ENCODE results near the gene HEPHL1.

HEPHL1 gene

DNA sequence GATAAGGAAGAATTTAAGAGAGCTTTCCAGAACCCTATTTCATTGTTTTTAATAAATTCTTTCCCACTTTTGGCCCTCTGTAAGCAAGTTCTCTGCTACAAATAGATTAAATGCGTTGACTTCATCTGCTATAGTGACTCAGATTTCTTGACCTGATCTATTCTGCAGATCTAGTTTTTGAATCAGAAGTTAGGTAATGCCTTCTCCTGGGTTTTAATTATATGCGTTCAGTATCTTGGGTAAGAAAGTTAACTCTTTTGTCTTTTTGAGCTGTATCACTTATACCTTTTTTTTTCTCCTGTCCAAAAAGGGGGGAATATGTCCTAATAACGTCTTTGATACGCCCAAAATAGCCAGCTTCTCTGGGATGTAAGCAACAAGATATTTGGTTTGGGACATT, 2.4 kb upstream of the HEPHL1 start:
- no peak for DNase-seq (ENCODE audit: low spot score)

DNA sequence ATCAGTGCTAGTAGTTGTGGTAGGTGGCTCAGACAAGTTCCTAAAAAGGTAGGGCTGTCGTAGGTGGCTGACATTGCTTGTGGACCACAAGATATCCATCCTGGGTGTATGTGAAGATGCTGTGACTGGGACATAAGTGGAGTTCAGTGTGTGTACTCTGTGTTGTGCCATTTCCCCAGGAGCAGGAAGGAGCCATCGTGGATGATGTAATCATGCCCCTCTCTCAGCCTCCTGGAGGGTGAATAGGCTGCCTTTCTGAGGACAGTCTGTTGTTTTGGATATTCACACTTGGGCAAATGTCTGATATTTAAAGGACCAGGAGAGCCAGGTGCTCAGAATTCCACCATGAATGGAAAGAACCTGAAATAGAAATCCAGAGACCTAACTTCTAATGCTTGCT, 2.7 kb downstream of the HEPHL1 start:
- DNase-seq (ENCODE audit: low spot score) = no peak

DNA sequence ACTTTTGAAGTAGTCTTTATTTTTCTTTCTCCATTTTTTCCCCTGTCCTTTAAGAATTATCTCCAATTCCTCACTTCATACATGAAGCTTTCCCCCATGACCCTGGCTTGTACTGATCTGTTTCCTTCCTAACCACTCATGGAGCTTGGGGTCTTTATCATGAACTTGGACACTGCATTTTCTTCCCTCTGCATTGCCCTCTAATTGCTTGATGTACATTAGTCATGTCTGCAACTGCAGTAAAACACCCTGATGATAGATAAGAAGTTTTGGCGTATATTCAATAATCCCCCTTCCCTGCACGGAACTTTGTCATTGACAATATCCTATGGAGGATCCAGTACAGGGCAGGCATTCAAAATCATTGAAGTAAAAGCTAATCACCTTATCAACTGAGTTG, 3.4 kb downstream of the HEPHL1 start:
- no peak for DNase-seq (ENCODE audit: low spot score)

DNA sequence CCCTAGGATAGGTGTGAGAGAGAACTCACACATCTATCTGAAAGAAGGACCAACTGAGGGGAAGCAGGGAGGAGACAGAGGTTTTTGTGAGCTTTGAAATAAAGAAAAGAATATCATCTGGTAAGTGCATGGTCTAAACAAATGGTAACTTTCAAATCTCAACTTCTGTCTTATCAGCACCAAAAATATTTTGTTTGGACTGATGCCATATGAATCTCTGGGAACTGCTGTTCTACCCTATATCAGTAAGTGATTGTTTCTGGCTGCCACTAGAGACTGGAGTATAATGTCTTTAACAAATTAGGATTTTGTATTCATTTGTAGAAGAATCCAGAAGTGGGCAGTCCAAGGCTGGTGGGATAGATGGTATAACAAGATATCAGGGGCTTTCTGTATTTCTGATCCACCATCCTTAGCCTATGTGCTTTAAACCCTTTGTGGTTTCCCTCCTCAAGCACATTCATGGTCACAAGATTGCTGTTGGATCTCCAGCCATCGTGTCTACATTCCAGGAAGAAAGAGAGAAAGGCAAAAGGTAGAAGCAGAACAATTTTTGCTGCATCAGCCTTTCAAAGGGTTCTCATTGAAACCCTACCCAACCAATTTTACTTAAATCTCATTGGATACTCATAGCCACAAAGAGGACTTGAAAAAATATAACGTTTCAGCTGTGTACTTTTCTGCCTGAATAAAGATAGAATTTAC, 4.7 kb downstream of the HEPHL1 start:
- no peak for DNase-seq (ENCODE audit: low spot score)

DNA sequence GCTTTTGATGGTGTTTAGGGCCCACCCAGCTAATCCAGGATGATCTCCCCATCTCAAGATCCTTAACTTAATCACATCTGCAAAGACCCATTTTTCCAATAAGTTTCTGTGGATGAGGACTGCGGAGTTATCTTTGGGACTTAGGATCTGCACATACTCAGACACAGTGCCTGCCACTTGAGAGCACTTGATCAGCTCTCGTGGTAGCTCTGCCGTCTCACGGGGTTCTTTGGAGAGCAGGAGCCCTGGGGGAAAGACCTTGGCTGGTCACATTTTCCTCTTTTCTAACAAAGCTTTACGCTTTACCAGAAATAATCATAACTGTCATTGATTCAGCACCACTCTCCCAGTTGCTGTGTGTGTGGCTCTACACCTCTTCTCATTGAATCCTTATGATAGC, 6.1 kb downstream of the HEPHL1 start:
- DNase-seq (ENCODE audit: low spot score) = no peak

DNA sequence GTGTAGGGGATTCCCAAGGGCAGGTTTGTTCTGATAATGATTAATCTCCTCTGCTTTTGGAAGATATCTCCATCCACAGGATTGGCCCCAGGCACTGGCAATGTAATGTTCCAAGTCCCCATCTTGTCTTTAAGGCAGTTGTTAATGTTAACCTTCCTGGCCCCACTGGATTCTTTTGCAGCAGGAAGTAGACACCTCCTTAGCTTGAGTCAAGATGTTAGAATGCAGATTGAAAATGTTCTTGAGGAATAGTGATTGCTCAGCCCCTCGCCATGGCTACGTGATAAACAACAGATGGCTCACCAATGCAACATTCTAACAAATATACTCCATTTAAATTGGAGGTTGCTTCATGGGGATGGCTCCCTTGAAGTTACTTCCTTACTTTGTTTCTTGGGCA, 7.3 kb downstream of the HEPHL1 start:
- DNase-seq (ENCODE audit: low spot score) = peak; percentile 12

DNA sequence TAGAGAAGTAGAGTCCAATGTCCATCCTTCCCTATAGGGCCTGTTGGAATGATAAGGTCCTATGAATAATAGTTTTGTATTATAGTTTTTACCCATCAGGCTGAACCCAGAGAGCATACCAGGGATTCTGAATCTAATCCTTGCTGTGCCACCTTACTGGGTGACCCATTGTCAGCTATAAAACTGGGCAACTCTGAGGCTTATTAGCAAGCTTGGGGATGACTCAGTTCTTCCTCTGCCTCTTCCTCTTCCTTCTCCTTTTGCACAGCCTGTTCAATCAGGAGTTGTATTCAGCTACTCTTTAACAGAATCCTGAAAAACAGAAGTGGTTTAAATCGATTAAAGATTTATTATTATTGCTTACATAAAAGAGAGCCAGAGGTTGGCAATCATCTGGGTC, 8.9 kb downstream of the HEPHL1 start:
- DNase-seq (ENCODE audit: low spot score) = no peak

DNA sequence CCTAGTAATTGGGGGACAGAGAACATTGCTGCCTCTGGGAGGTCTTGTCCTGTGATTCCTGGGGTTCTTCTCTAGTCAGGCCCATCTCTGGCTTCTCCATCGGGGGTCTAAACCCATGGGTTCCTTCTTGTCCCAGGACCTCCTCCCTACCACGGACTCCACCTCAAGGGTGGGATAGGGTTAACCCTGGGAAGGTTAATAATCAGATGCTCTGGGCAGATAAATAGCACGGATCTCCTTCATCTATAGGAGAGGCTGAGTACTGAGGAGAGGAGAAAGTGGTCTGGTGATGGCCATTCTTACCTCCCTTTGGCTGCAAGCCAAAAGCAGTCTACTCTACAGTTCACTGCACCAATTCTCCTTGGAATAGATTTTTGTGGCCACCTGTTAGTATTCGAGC, 10.5 kb downstream of the HEPHL1 start:
- no peak for DNase-seq (ENCODE audit: low spot score)

DNA sequence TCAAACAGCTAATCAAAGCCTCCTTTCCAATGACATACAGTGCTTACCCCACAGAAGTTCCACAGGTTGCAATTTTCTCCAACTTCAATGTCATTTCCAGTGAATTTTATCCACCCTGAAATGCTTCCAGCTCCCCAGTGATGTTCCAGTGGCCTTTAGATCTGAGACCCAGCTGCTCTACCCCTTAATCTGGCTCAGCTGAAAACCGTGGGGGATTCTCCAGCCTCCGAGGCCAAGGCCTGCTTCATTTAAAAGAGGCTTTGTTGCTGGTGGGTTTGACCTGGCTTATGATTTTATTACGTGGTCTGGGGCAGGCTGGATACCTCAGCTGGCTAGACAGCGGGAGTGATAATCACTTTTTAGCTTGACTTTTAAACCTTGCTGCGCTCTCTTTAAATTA, 10.9 kb downstream of the HEPHL1 start:
- DNase-seq (ENCODE audit: low spot score) = no peak

DNA sequence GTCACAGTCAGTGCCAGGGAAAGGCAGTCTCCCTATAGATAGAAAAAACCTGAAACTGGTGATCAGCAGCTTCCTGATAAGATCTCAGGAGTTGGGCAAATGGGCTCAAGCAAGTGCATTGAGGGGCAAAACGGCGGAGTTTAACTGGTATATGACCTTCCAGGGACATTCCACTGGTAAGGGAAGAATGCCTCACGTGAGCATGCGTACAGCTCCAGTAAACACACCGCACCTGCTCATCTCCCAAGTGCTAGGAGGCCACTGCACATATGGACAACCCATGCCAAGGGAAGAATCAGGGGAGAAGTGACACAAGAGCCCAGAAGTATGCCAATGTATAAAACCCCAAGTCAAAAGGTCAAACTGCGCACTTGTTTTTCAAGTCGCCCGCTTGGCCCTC, 11.6 kb downstream of the HEPHL1 start:
- no peak for DNase-seq (ENCODE audit: low spot score)

DNA sequence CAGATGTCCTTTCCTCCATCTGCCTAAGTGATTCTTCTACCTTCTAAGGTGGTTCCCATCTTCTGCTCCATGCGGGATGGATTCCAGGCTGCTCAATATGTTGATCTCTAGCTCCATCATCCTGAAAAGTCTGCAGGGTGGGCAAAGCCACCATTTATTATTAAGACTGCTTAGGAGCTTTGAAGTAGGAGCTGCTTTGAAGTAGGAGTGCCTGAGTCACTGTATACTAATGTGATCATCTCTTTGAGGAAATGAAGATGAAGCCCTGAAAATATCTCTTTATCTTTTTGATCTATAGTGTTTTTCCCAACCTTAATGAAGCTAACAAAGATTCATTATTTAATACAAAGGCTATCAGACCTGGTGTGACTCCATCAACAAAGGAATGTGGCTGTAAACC, 13.1 kb downstream of the HEPHL1 start:
- no peak for DNase-seq (ENCODE audit: low spot score)

DNA sequence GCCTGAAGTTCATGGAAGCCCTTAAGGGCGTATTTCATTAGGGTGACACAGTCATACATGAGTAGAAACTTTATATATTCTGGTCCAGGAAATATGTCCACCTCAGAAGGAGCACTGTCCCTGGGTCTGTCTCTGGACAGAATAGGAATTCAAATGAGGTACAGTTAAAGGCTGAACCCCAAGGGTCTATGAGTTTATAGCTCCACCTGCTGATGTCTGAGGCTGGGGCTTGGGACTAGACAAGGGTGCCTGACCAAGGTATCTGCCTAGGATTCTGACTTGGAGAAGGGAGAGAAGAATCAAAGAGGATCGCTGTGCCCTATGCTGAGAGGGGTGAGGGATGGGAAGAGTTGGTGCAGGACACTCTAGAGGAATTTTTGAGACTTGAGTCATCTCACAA, 14.9 kb downstream of the HEPHL1 start:
- no peak for DNase-seq (ENCODE audit: low spot score)

DNA sequence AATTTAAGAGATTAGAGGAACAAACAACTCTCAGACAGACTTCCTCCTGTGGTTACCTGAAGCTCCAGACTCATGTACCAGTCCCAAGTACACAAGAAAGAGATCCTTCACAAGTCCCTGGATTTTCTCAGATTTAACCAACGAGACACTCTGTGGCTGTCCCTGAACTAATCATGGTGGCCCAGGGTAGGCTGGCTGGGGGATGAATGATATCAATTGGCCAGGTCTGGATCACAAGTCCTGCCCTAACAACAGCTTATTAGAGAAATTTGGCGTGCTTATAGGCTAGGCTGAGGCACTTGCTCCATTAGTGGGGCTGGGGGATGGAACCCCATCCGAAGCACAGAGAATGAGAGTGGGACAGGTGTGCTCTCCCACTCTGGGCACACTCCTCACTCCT, 22.1 kb downstream of the HEPHL1 start:
- no peak for DNase-seq (ENCODE audit: low spot score)

DNA sequence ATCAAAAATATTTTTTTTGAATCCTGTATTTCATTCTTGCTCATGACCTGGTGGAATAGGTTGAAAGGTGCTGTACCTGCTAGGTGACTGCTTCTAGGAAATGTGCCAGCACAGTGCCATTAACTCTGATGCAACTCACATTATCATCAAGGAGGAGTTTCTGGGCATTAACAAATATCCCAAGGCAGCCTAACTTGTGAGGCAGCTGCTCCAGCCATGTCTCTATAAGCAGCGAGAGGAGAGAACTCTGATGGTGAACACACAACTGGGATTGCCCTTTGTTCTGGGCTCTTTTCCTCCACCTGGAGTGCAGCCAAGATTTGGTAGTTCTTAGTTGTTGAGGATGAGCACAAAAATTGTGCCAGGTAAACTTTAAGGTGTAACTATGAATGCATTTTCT, 25.6 kb downstream of the HEPHL1 start:
- DNase-seq (ENCODE audit: low spot score) = no peak

DNA sequence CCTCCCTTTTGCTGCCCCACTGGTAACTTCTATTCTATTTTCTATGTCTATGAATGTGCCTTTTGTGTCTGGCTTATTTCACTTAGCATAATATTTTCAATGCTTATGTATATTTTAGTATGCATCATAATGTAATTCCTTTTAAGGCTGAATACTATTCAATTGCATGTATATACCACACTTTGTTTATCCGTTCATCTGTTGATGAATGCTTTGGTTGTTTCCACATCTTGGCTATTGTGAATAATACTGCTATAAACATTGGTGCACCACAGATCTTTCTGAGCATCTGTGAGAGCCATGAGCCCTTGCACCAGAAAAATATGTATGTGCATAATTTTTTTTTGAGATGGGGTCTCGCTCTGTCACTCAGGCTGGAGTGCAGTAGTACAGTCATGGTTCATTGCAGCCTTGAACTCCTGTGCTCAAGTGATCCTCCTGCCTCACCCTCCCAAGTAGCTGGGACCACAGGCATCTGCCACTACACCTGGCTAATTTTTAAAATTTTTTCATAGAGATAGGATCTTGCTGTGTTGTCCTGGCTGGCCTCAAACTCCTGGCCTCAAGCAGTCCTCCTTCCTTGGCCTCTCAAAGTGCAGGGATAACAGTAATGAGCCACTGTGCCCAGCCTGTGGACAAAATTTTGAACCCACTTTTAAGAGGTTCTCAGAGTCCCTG, 27.0 kb downstream of the HEPHL1 start:
- no peak for DNase-seq (ENCODE audit: low spot score)

DNA sequence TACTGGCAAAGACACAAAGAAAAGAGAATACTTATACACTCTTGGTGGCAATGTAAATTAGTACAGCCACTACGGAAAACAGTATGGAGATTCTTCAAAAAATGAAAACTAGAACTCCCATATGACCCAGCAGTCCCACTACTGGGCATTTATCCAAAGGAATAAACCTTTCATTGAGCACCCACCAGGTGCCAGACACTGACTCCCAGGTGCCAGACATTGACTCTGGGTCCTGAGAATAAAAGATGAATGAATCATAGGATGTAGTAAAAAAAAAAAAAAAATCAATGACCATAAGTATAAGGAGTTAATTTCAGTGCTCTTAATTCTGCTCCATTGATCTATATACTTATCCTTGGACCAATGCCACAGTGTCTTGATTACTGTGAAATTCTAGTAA, 28.2 kb downstream of the HEPHL1 start:
- DNase-seq (ENCODE audit: low spot score) = no peak

DNA sequence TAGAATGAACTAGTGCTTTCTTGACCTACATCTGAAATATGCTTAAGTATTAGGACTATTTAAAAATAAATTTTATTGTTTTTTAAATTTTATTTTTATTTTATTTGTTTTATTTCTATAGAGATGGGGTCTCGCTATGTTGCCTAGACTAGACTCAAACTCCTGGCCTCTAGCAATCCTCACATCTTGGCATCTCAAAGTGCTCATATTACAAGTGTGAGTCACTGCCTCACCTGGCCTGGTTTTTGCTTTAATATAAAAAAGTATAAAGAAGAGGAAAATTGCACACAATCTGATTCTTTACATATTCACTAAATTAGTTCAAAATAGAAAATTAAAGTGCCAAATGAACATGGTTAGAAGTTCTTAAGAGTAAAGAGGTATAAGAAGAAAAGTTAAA, 37.5 kb downstream of the HEPHL1 start:
- DNase-seq (ENCODE audit: low spot score) = no peak

DNA sequence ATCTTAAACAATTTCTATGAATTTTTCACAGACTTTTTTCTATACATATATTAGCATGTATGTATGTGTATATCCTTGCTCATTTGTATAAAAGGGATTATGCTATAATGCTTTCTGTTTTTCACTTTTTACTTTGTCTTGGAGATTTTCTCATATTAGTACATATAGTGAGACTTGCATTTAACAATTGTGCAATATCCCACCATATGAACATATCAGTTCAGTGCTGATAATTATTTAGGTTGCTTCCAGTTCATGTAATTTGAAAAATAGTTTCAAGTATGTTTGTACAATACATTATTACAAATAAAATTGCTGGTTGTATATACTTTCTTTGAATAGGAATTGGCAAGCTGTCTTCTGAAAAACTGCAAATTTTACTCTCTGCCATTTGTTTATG, 37.9 kb downstream of the HEPHL1 start:
- DNase-seq (ENCODE audit: low spot score) = no peak

DNA sequence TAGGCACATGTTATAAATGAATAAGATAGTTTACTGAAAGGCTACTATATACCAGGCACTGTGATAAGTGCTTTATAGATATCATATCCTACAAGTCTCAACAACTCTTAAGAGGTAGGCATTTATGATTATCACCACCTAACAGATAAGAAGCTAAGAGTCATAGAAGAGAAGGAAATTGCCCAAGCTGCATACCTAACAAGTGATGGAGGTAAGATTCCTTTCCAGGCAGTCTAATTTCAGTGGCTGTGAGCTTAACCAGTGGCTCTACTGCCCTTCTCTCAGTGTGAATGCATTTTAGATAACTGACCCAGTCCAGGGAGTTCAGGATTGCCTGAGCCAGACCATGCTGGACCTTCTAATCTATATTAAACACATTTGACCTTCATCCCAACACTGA, 39.2 kb downstream of the HEPHL1 start:
- no peak for DNase-seq (ENCODE audit: low spot score)

DNA sequence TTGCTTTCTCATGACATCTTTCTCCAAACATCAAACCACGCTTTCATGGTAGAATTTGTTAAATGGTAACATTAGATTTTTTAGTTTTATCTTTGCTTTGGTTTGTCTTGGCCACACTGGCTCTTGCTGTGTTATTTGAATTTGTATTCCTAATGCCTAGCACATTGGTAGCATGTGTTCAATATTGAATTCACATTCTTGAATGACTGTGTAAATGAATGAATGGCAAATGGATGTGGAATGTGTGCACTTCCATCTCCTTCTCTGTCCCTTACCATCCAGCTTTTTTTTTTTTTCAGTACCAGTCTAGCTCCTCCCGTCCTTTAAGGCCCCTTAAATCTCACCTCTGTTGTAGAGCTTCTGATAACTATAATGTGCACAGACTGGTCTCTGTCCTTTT, 41.2 kb downstream of the HEPHL1 start:
- DNase-seq (ENCODE audit: low spot score) = no peak

DNA sequence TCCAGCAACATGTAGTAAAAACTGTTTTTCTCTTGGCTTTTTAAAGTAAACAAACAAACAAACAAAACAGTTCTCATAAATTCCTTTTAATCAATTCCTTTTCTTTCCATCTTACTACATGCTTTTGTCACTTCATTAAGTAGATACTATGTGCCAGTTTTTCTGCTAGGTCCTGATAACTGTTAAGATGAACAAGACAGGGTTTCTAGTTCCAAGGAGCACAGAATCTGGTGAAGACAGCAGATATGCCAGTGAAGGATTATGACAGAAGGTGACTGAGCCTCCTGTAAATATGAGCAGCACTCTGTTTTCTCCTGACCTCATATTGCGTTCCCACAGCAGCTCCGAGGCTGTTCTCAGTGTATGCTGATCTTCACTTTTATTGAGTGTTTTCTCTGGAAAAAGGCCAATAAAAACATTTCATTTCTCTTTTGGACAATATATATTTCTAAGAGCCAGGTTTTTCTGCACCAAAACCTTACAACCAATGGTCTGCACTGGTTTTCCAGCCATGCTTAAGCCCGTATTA, 45.8 kb downstream of the HEPHL1 start:
- DNase-seq (ENCODE audit: low spot score) = no peak

DNA sequence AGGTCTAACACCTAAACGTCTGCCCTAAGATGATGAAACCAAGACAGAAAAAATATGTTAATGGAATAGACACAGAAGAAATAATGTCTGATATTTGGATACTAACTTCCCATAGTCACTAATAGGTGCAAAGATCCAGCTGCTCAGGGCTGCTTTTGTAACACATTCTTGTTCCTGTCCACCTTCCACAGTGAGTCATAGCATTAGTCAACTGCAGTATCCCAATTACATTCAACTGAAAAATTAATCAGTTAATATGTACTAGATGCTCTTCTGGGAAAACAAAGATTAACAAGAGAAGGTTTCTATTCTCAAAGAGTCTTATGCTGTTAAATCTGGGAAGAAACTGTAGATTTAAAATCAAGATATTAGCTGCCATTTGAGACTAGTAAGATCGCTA, 47.6 kb downstream of the HEPHL1 start:
- no peak for DNase-seq (ENCODE audit: low spot score)

DNA sequence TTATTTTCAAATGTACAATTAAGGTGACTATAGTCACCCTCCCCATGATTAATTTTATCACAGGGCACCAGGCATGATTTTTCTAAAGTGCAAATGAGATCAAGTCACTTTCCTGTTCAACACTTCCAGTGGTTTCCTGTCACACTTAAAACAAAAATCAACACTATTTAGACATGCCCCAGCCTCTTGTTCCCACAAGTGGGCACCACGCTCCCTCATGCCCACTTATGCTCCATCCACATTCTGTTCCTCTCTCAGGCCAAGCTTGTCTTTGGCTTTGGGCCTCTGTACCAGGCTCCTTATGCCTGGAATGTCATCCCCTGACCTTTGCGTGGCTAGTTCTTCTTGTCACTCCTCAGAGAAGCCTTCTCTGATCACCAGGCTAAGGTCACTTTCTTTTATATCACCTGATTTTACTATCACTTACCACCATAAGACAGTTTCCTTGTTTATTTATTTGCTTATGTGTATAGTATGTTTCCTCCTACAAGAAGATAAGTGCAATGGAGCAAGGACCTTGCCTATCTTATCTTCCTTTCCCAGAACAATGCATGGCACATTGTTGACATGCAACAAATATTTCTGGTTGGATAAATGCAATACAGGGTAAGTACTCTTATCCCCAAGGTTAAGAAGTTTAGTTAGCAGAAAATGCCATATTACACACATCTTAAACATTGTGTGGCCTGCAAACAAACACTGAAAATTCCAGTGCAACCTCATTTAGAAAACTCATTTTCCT, 56.6 kb downstream of the HEPHL1 start:
- no peak for DNase-seq (ENCODE audit: low spot score)

Data from Ammon's horn (tissue), 1 donor.